ENCODE measurements around the gene STX18.

- TF ChIP-seq GATA3 (IDR thresholded peaks at IDR 0.05; ENCODE audit: low read depth, low read length) (no peak), GATA2 (IDR thresholded peaks at IDR 0.05; ENCODE audit: low read depth, low read length) (no peak)
Measured at GRCh38 chr4:4559596-4559995, 17.7 kb upstream of the STX18 start.

Data from SH-SY5Y (cell line).